GM12865 (cell line): ENCODE results near the gene PROK1.

Experiments
- DNase-seq: peaks from one replicate; pipeline ENCODE4 v3.0.0; 2010; ENCODE audit warnings: low read depth
- H3K4me3 ChIP-seq: 2 replicates; pipeline ENCODE4 v1.5.1; 2011; ENCODE audit warnings: mild to moderate bottlenecking, low read depth, low read length, control low read depth
- TF ChIP-seq, protein P1 (sequence below): IDR thresholded peaks from 2 replicates; pipeline ENCODE4 v1.5.1; 2011; ENCODE audit warnings: low read length, control low read depth, low read depth, inconsistent platforms; ENCODE audit not compliant: insufficient read depth; ENCODE audit errors: missing control alignments

PROK1 gene

DNA sequence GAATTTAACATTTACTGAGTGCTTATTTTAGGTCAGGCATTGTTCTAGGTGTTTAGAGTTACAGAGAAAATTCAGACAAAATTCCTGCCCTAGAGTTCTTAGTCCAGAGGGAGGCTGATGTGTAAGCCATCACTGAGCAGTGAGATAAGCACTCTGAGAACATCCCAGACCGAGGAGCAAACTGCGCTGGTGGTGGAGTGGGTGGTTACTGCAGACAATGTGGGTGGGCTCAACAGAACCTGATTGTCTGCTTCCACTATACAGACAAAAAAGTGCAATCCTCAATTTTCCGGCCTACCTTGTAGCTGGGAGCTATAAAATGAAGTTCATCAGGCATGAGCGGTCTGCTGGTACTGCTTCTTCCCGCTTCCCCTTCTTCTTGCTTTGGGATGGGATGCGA is 23.5 kb downstream of the PROK1 start:
- H3K4me3 ChIP-seq = no peak overlapping the region
- DNase-seq = no peak
- TF ChIP-seq, protein P1, sequence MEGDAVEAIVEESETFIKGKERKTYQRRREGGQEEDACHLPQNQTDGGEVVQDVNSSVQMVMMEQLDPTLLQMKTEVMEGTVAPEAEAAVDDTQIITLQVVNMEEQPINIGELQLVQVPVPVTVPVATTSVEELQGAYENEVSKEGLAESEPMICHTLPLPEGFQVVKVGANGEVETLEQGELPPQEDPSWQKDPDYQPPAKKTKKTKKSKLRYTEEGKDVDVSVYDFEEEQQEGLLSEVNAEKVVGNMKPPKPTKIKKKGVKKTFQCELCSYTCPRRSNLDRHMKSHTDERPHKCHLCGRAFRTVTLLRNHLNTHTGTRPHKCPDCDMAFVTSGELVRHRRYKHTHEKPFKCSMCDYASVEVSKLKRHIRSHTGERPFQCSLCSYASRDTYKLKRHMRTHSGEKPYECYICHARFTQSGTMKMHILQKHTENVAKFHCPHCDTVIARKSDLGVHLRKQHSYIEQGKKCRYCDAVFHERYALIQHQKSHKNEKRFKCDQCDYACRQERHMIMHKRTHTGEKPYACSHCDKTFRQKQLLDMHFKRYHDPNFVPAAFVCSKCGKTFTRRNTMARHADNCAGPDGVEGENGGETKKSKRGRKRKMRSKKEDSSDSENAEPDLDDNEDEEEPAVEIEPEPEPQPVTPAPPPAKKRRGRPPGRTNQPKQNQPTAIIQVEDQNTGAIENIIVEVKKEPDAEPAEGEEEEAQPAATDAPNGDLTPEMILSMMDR = no peak

GRCh38 chr1:110475362-110476027 is 24.5 kb downstream of the PROK1 start:
- no peak overlapping the region for H3K4me3 ChIP-seq
- TF ChIP-seq, protein P1 = no peak
- no peak for DNase-seq

DNA sequence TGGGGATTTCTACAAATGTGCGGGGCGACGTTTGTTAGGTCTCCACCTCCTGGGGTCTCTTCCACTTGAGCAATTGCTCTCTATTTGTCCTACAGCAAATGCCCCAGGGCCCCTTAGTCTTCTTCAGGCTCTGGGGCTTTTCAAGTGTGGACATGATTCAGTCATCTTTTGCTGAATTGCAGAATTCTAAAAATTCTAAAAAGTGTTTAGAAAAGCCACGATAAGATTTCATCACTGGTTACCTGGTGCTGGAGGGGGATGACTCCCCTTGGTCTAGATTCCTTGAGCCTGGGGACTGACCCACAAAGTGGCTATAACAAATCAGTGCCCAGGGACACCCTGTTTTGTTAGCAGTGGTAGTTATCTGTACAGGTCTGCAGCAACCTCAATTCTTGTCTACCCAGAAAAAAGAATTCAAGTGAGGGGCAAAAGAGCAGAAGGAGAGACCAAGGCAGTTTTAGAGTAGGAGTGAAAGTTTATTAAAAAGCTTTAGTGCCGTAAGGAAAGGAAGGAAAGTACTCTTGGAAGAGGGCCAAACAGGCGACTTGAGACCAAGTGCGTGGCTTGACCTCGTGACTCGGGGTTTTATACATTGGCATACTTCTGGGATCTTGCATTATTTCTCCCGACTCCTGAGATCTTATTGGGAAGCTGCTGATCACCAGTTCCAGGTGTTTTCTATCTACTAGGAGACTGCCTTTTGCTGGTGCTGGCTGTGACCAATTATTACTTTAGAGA is 25.2 kb downstream of the PROK1 start:
- TF ChIP-seq, protein P1 = no peak
- DNase-seq = no peak

DNA sequence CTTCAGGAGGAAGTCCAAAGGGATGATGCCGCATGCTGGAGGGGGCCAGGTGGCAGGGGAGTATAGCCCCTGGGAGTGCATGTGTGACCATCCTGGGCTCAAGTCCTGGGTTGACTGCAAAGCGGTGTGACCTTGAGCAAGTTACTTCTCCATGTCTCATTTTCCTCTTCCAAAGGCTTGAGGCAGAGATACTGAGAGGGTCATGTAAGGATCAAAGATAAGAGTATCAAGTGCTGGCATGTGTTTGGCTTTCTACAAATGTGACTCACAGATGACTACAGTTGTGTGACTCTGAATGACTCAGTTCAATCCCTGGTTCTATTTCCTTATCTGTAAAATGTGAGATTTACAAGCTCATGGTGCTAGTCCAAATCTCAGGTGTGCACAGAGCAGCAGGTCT is 26.1 kb downstream of the PROK1 start:
- DNase-seq = no peak
- TF ChIP-seq, protein P1 = no peak
- H3K4me3 ChIP-seq = no peak overlapping the region

More for the DNA sequence above, 25.2 kb downstream of the PROK1 start:
- H3K4me3 ChIP-seq = no peak overlapping the region

GRCh38 chr1:110477445-110477957 is 26.6 kb downstream of the PROK1 start:
- H3K4me3 ChIP-seq = no peak overlapping the region
- TF ChIP-seq, protein P1 = no peak
- DNase-seq = no peak

DNA sequence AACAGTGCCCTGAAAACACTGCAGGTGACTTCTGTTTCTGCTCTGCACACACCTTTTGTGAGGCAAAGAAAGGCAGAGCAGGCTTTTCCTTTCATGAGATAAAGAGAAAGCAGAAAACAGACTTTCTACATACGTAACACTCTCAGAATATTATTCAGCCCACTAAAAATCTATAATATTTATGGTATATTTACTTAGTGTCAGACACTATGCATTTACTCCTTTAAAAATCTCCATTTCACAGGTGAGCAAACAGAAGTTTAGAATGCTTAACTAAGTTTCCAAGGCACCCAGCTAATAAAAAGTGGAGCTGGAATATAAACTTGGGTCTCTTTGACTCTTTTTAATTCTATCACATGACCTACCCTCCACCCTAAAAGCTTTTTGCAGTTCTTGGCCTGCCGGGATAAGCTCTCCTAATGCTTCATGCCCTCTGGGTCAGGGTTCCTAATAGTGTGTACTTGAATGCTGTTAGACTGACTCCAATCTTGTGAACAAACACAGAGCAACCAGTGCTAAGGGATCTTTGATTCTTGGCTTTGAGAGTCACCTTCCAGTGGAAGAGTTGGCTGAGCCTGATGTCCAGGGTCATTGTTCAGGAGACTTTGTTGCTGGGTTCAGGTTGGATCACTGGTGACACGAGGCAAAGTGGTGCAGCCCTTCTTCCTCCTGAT is 27.2 kb downstream of the PROK1 start:
- no peak for DNase-seq
- H3K4me3 ChIP-seq = no peak overlapping the region
- TF ChIP-seq, protein P1 = no peak
